HG03575 (cell line): ENCODE data around the gene TPRA1.

Experiments used
- ATAC-seq: cut with Tn5 transposase; IDR thresholded peaks from one replicate; pipeline ENCODE4 v1.9.1; 2021; ENCODE audit not compliant: unreplicated experiment, insufficient number of reproducible peaks, low FRiP score; ENCODE audit errors: extremely low read depth

TPRA1 gene

GRCh38 chr3:127524296-127524896 lies 66.1 kb downstream of the TPRA1 start:
- no peak for ATAC-seq
